ENCODE data around the gene SLC44A1.

- TF ChIP-seq EP300 (IDR thresholded peaks at IDR 0.05) (no peak), POLR2AphosphoS5 (IDR thresholded peaks at IDR 0.05) (no peak)
Measured at GRCh38 chr9:105238302-105238701, 6.1 kb upstream of the SLC44A1 start.

Measured in esophagus muscularis mucosa (tissue), 3 donors.